Measurements from ENCODE around the gene DCN.

The DCN gene

GRCh38 chr12:91100906-91101305 is 81.7 kb downstream of the DCN start:
- no peak for DNase-seq (ENCODE audit: low read depth)

- no peak for DNase-seq (ENCODE audit: low read depth)
Measured at GRCh38 chr12:91099836-91100235, 82.8 kb downstream of the DCN start.

GRCh38 chr12:91099341-91099740 is 83.3 kb downstream of the DCN start:
- DNase-seq (ENCODE audit: low read depth) = no peak

GRCh38 chr12:91098941-91099340 is 83.7 kb downstream of the DCN start:
- DNase-seq (ENCODE audit: low read depth) = no peak

- DNase-seq (ENCODE audit: low read depth) = no peak
Measured at GRCh38 chr12:91098461-91098860, 84.2 kb downstream of the DCN start.

GRCh38 chr12:91094957-91095356 is 87.7 kb downstream of the DCN start:
- DNase-seq (ENCODE audit: low read depth) = no peak

- DNase-seq (ENCODE audit: low read depth) = no peak
Measured at GRCh38 chr12:91094032-91094662, 88.5 kb downstream of the DCN start.

- no peak for DNase-seq (ENCODE audit: low read depth)
Measured at GRCh38 chr12:91093341-91093740, 89.3 kb downstream of the DCN start.

GRCh38 chr12:91091916-91092715 is 90.5 kb downstream of the DCN start:
- no peak for DNase-seq (ENCODE audit: low read depth)

Data from T-helper 22 cell (primary cell).